Osteoblast (primary cell): Measurements from ENCODE around the gene WWOX. TPM values are rescaled to one million over a fixed set of nuclear protein-coding genes. Genes with fewer than 3 reads are reported as not detected.

ENCODE experiments used
- DNase-seq: peaks from one replicate; pipeline ENCODE4 v3.0.0; 2011; ENCODE audit warnings: low spot score, mixed read lengths; ENCODE audit not compliant: insufficient read length; ENCODE audit errors: missing footprints
- H2AFZ ChIP-seq: 2 replicates; pipeline ENCODE4 v1.6.0; 2011; ENCODE audit warnings: mild to moderate bottlenecking, low read length
- H3K27ac ChIP-seq: 2 replicates; pipeline ENCODE4 v1.5.1; 2011; ENCODE audit warnings: mild to moderate bottlenecking, low read depth, low read length, moderate library complexity
- H3K27me3 ChIP-seq: 2 replicates; pipeline ENCODE4 v1.6.0; 2012; ENCODE audit warnings: mild to moderate bottlenecking, control low read depth, inconsistent platforms, low read length, moderate library complexity; ENCODE audit not compliant: insufficient read depth
- H3K36me3 ChIP-seq: 2 replicates; pipeline ENCODE4 v1.5.1; 2011; ENCODE audit warnings: mild to moderate bottlenecking, low read length, control low read depth, moderate library complexity; ENCODE audit not compliant: insufficient read depth
- H3K4me1 ChIP-seq: 2 replicates; pipeline ENCODE4 v1.5.1; 2011; ENCODE audit warnings: mild to moderate bottlenecking, low read length, control low read depth, moderate library complexity; ENCODE audit not compliant: insufficient read depth
- H3K4me2 ChIP-seq: 2 replicates; pipeline ENCODE4 v1.6.0; 2011; ENCODE audit warnings: mild to moderate bottlenecking, low read length; ENCODE audit not compliant: insufficient read depth
- H3K4me3 ChIP-seq: fragments of 200-600 bp; sonication (generic); 3 replicates; pipeline ENCODE4 v1.5.1; 2012; ENCODE audit warnings: mild to moderate bottlenecking, low read length, inconsistent platforms; ENCODE audit not compliant: insufficient read depth
- H3K79me2 ChIP-seq: 2 replicates; pipeline ENCODE4 v1.6.0; 2012; ENCODE audit warnings: mild to moderate bottlenecking, low read length, control low read depth, inconsistent platforms; ENCODE audit not compliant: insufficient read depth
- H3K9me3 ChIP-seq: 2 replicates; pipeline ENCODE4 v1.5.1; 2011; ENCODE audit warnings: low read depth, low read length, control low read depth
- H4K20me1 ChIP-seq: 2 replicates; pipeline ENCODE4 v1.6.0; 2012; ENCODE audit warnings: mild to moderate bottlenecking, low read length, control low read depth; ENCODE audit not compliant: insufficient read depth
- CTCF ChIP-seq: IDR thresholded peaks from 2 replicates; pipeline ENCODE4 v1.5.1; 2011; ENCODE audit warnings: mild to moderate bottlenecking, low read depth, low read length, moderate library complexity; ENCODE audit errors: extremely low read depth
- total RNA-seq: library from RNA; depleted of rRNA; stranded (reverse); fragments of >200 nt; gene quantifications from 2 replicates; pipeline ENCODE4 v1.2.3, GENCODE V29; 2012

Gene WWOX
- total RNA-seq, 1 donor, result 23.9 TPM

- no peaks in the 10 kb centered on the region for H3K27me3 ChIP-seq
- no peaks in the 10 kb centered on the region for H3K79me2 ChIP-seq
- H3K36me3 ChIP-seq, result no peaks in the 10 kb centered on the region
- no peak overlapping the region for H2AFZ ChIP-seq
- TF ChIP-seq CTCF, result no peak
- no peak overlapping the region for H3K4me3 ChIP-seq
- no peaks in the 10 kb centered on the region for H4K20me1 ChIP-seq
- no peak for DNase-seq
- H3K9me3 ChIP-seq, result no peaks in the 10 kb centered on the region
- no peak overlapping the region for H3K27ac ChIP-seq
- no peaks in the 10 kb centered on the region for H3K4me1 ChIP-seq
- no peak overlapping the region for H3K4me2 ChIP-seq
Measured at GRCh38 chr16:78108451-78108850, 9.0 kb downstream of the WWOX start.

DNA sequence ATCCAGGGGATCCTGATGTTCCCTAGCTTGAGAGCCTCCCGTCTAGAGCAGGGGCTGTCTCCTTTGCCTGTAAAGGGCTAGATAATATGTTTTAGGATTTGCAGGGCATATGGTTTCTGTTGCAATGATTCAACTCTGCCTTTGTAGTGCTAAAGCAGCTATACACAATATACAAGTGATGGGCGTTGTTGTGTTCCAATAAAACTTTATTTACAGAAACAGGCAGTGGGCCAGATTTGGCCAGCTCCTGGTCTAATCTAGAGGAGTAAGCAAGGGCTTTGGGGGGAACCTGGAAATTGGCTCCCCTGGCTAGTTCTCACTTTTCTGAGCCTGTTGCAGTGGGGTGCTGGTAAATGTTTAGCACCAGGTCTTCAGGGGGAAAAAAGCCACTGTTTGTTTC is 13.8 kb downstream of the WWOX start:
- Histone ChIP-seq H3K27me3 (no peaks in the 10 kb centered on the region), H3K79me2 (no peaks in the 10 kb centered on the region), H2AFZ (no peak overlapping the region), H3K27ac (no peak overlapping the region), H3K9me3 (no peaks in the 10 kb centered on the region), H3K4me3 (no peak overlapping the region), H4K20me1 (no peaks in the 10 kb centered on the region), H3K4me2 (no peak overlapping the region), H3K36me3 (no peaks in the 10 kb centered on the region), H3K4me1 (no peaks in the 10 kb centered on the region)
- no peak for DNase-seq
- no peak for TF ChIP-seq CTCF

GRCh38 chr16:78115659-78116058 is 16.2 kb downstream of the WWOX start:
- Histone ChIP-seq H2AFZ (no peak overlapping the region), H3K4me1 (no peaks in the 10 kb centered on the region), H3K4me3 (no peak overlapping the region), H3K4me2 (no peak overlapping the region), H3K27ac (no peak overlapping the region), H3K36me3 (no peaks in the 10 kb centered on the region), H3K27me3 (no peaks in the 10 kb centered on the region), H4K20me1 (no peaks in the 10 kb centered on the region), H3K79me2 (no peaks in the 10 kb centered on the region), H3K9me3 (no peaks in the 10 kb centered on the region)
- TF ChIP-seq CTCF, result no peak
- DNase-seq, result no peak

DNA sequence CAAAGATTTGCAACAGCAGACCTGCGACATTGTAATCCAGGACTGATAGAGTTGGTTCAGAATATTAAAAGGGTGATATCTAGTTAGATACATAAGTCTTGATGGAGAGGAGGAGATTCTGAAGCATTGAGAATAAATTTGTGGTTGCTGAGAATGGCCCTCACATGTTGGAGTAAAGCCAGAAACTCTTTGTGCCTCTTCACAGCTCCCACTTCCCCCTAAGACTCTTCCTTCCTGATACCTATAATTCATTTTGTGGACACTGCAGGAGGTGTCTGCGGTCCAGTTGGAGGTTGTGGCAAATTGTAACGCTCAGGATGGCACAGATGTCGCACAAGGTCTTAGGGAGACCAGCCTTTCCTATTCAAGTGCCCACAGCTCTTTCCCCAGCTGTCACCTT is 17.5 kb downstream of the WWOX start:
- Histone ChIP-seq H3K27ac (no peak overlapping the region), H3K36me3 (no peaks in the 10 kb centered on the region), H3K4me1 (no peaks in the 10 kb centered on the region), H4K20me1 (no peaks in the 10 kb centered on the region), H3K9me3 (no peaks in the 10 kb centered on the region), H3K27me3 (no peaks in the 10 kb centered on the region), H2AFZ (no peak overlapping the region), H3K4me2 (no peak overlapping the region), H3K4me3 (no peak overlapping the region), H3K79me2 (no peaks in the 10 kb centered on the region)
- no peak for DNase-seq
- no peak for TF ChIP-seq CTCF
